HG03175 (cell line): ENCODE results near the gene EIF5B.

ENCODE experiments used
- ATAC-seq: cut with Tn5 transposase; IDR thresholded peaks from one replicate; pipeline ENCODE4 v1.9.1; 2021; ENCODE audit warnings: mild to moderate bottlenecking, moderate library complexity; ENCODE audit not compliant: unreplicated experiment

EIF5B gene

DNA sequence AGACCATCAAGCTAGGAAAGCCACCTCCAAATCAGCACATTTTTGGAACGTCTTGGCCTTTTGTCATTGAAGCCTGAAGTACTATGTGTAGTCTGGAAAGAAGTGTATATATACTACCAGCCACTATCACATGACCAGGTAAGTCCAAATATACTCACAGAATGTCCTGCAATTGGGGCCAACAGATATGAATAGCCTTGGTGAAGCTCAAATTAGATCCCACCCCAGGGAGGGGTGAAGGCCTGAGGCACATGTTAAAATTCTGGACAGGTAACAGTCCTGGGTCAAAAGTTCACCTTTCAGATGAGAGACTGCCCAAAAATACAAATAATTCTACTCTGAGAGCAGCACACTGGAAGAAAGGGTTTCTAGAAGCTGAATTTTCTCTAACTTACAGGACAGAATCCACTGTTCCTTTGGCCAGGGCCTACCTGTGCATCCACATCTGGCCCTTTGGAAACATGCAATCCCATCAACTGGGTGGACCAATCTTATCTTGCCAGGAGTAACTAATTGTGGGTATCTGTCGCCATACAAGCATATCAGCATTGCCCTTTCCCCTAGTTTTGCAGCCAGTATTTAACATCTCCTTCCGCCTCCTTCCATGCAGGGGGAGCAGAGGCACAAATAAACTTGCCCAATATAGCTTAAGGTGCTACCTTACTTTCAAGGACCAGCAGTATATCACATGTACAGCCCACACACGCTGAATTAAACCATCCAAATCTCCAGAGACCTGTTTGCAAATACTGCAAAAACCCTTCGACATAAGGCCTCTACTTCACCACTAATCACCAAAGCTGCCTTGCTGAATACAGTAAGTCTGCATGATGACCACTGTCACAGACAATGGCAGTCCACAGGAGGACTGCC lies 67.8 kb downstream of the EIF5B start:
- ATAC-seq = no peak

- ATAC-seq = no peak
Observed at GRCh38 chr2:99406137-99406536, 68.9 kb downstream of the EIF5B start.

DNA sequence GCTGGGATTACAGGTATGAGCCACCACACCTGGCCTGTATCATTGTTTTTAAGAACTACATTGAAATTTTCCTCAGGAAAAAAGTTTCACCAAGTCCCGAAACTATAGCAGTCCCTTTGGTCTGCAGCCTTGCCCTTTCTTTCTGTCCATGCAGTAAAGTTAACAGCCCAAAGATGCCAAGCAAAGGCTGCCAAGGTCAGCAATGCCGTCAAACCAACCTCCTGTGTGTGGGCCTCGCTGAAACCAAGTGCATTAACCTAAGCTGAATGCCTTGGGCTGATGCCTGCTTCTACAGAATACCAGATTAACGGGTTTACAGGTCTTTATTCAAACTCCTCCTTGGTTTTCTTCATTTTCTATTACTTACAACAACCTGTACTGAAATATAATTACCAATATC lies 73.1 kb downstream of the EIF5B start:
- ATAC-seq = no peak

GRCh38 chr2:99414566-99414965 lies 77.4 kb downstream of the EIF5B start:
- ATAC-seq = no peak

DNA sequence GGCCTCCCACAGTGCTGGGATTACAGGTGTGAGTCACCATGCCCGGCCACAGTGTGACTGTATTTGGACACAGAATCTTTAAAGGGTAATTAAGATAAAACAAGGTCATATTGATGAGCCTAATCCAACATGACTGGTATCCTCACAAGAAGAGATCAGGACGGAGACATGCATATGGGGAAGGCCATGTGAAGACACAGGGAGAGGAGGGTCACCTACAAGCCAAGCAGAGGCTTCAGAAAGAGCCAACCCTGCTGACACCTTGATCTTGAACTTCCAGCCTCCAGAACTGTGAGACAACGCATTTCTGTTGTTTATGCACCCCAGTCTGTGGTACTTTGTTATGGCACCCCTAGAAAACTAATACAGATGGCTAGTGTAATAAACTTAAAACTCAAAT lies 80.2 kb downstream of the EIF5B start:
- ATAC-seq = no peak

DNA sequence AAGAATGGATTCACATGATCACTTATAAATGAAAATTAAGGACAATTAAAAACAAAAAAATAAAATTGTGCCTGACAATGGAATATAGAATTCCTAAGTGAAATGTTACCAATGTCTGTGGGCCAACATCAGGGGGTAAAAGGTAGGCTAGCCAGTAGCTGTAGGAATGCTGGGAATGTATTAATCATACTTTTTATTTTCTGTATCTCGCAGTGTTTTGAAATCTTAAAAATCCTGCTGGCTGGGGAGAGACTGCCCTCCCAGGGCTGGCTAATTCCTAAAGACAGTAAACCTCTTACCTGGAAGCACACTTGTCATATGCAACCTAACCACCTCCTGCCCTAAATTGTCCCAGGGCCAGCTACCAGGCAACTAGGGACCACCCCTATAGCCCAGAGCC lies 82.8 kb downstream of the EIF5B start:
- ATAC-seq = no peak

DNA sequence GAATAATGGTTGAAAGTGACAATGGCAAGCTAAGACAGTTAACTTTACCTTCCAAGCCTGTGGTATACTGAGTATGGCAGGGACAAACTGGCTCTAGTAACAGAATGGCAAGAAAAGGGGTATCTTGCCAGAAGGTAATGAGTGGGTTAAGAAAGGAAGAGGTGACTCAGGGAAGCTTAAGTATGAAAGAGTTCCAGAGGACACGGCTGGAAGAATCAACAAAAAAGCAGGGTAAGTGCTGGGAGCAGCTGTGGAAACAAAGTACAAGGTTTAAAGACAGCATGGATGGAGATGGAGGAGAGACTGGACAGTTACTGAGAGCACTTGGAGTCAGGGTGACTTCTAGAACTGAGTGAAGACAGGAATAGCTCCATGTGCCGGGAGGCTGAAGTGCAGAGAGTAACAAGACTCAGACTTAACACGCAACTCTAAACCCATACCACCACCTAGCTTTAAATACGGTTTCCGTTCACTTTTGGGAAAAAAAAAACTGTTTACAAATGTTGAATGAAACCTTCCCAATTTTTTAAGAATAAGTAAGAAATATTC lies 83.6 kb downstream of the EIF5B start:
- ATAC-seq = no peak

DNA sequence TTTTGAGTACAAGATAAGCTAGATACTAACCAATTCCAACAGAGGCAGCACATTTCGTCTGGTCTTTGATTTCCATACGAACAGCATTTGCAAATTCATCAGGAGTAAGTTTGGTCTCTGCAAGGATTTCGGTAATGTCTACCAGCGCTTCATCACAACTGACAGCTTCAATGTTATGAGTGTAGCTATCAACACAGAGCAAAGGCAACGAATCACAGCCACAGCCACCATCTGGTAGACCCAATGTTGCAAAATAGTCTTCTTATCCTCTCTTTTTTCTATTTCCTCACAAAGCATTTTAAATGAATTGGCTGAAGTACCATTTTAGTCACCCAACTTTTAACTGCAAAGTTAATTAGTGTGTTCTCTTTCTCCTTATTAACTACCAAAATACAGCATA lies 84.3 kb downstream of the EIF5B start:
- ATAC-seq = no peak

DNA sequence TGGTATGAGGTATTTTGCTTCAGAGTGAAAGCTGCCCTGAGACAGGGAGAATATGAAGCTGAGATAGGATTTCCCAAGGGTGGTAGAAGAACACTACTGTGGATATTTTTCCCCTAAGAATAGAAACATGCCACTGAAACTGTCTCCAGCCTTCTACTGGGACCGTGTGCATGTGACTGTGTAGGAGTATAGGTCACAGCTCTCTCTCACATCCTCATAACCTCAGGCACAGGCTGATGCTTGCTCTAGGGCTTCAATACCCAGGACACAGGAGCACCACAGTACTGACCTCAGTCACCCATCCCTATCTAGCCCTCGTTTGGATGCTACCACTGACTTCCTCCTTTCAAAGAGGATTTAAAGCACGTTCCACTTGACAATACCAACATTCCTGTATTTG lies 85.4 kb downstream of the EIF5B start:
- no peak for ATAC-seq

GRCh38 chr2:99424371-99424770 lies 87.2 kb downstream of the EIF5B start:
- ATAC-seq = no peak

DNA sequence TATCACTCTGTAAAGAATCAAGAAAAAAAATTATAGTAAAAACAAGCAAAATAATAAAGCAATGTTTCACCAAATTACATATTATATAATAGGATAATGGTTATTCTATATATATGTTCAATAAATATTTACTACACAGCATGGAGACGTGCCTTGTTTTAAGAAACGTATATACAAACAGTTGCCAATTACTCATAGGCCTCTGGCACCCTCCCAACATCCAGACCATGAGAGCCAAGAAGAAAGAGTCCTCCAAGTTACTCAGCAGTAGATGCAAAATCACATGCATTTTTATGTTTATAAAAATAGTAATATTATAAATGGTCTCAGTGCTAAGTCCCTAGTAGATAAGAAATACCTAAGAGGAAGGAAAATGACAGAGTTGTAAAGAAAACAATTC lies 87.8 kb downstream of the EIF5B start:
- no peak for ATAC-seq

- ATAC-seq = no peak
Observed at GRCh38 chr2:99430614-99431291, 93.6 kb downstream of the EIF5B start.

DNA sequence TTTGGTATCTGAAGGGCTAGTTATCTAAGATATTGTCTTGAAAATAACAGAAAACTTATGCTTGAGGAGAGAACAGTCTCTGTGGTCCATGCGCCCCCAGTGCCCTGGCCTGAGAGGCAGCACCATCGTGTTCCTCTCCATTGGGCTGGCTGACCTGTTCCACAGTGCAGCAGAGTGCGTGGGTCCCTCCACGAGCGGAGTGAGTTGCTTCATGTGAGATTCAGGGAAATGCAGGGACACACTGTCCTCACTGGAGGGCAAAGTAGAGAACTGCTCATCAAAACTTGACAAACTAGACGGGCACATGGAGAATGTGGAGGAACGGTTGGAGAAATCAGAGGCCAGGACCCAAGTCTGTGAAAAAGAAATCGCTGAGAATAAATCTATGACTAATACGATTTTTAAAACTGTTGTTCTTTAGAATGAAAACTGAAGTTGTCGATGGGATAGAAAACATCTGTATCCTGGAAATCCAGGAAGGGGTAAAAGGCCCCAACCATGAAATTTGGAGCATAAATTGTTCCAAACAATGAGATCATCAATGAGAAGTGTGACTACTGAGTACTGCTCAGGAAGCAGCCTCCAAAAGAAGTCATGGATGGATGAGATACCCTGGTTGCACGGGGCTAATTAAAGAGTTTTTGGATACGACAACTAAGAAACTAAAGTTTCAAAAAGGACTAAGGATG lies 94.5 kb downstream of the EIF5B start:
- ATAC-seq = no peak

GRCh38 chr2:99433340-99433739 lies 96.2 kb downstream of the EIF5B start:
- no peak for ATAC-seq

DNA sequence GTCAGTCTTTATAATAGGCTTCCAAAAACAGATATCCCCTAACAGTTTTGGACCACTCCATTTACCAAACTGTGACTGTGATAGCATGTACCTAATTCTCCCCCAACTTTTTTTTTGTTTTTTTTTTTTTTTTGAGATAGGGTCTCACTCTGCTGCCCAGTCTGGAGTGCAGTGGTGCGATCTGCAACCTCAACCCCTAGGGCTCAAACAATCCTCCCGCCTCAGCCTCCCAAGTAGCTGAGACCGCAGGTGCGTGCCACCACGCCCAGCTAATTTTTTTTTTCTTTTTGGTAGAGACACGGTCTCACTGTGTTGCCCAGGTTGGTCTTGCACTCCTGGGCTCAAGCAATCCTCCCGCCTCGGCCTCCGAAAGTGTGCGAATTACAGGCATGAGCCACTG lies 99.7 kb downstream of the EIF5B start:
- ATAC-seq = no peak

DNA sequence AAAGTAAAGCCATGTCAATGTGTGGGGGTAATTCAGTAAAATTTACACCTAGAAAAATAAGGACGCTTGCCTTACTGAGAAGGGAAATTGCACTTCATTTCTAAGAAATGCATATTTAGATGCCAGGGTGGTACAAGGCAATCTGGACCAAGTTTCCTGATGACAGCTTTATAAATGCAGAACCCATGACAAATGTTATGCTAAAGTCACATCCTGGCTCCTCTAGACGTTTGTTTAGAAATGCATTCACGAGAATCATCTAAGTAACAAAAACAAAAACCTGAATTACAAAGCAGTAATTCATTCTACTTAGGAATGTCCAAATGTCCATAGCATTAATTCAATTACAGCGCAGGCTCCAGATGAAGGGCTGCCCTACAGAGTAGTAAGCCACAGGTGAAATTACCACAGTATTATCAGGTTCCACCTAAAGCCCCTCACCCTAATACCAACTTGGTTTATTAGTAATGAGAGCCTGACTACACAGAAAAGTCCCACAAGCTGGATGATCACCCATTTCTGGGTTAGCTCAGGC lies 102.8 kb downstream of the EIF5B start:
- no peak for ATAC-seq

DNA sequence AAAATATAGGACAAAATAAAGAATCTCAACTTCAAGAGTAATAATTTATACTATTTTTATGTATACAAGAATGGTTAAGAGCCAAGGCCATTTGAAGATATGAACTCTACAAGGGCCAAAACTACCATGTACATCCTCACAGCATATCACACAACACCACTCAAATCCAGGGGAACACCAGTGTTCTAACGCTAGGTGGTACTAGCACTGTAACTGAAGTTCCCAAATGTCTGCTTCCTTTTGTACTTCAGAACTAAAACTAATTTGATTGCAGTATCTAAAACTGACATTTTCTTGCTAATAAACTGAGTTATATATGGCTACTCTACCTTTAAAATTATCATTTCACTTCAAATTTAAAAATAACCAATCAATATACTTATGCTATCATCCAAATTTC lies 105.6 kb downstream of the EIF5B start:
- ATAC-seq = no peak

- no peak for ATAC-seq
Observed at GRCh38 chr2:99444222-99444621, 107.0 kb downstream of the EIF5B start.

DNA sequence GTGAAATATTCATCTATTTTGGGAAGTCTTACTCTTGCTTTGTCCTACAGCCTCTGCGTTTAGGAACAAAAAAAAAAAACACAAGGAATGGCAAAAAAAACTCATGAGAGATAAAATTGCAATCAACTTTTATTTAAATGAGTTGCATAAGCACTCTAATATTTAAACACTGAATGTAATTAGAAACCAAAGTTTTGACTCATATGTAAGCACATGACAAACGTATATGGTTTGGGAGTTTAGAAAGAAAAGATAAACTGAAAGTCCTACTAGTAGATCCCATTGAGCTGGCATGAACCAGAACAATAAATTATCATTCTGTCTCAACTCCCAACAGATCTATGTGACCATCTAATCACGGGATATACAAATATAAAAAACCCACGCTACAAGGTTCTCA lies 107.9 kb downstream of the EIF5B start:
- no peak for ATAC-seq

GRCh38 chr2:99448556-99448955 lies 111.4 kb downstream of the EIF5B start:
- ATAC-seq = no peak

DNA sequence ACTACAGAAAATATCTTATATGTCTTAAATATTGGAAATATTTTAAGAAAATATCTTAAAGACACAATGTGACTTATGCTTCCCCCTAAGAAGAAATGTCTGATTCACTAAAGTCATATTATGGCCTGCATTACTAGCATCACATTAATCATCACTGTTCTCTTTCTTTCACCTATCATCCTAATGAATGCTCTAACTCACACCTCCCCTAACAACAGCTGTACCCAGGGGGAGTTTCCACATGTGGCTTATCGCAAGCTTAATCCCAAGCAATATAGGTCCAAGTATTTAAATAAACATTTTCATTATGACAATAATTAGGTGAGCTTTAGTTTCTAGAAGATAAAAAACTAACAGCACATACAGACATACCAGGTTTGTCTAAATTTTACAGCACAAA lies 113.0 kb downstream of the EIF5B start:
- ATAC-seq = no peak
